ENCODE data around the gene ADARB2.

The ADARB2 gene

DNA sequence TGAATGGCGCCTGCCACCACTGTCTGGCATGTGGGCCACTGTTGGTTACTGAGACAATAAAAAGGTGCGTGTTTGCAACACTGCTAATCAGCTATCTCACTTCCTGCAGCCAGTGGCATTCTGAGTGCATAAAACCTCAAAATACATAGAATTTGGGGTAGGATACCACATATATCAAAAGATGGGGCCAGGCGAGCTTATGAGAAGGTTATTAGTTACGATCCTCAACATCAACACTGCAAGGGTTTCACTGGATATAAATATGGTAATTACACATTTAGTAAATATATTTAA is 480.9 kb downstream of the ADARB2 start:
- Histone ChIP-seq H3K27ac (ENCODE audit: poor library complexity, severe bottlenecking) (no peak overlapping the region), H3K4me3 (ENCODE audit: severe bottlenecking) (no peak overlapping the region), H3K27me3 (ENCODE audit: insufficient read depth, poor library complexity, severe bottlenecking) (no peaks in the 10 kb centered on the region), H3K4me1 (ENCODE audit: insufficient read depth, poor library complexity, severe bottlenecking) (no peaks in the 10 kb centered on the region), H3K36me3 (ENCODE audit: low read depth) (no peaks in the 10 kb centered on the region), H3K9me3 (ENCODE audit: severe bottlenecking) (no peaks in the 10 kb centered on the region)
- ATAC-seq (ENCODE audit: low read depth) (no peak), DNase-seq (ENCODE audit: low spot score) (no peak)
- TF ChIP-seq CTCF (IDR thresholded peaks at IDR 0.05; ENCODE audit: poor library complexity, severe bottlenecking), result no peak

DNA sequence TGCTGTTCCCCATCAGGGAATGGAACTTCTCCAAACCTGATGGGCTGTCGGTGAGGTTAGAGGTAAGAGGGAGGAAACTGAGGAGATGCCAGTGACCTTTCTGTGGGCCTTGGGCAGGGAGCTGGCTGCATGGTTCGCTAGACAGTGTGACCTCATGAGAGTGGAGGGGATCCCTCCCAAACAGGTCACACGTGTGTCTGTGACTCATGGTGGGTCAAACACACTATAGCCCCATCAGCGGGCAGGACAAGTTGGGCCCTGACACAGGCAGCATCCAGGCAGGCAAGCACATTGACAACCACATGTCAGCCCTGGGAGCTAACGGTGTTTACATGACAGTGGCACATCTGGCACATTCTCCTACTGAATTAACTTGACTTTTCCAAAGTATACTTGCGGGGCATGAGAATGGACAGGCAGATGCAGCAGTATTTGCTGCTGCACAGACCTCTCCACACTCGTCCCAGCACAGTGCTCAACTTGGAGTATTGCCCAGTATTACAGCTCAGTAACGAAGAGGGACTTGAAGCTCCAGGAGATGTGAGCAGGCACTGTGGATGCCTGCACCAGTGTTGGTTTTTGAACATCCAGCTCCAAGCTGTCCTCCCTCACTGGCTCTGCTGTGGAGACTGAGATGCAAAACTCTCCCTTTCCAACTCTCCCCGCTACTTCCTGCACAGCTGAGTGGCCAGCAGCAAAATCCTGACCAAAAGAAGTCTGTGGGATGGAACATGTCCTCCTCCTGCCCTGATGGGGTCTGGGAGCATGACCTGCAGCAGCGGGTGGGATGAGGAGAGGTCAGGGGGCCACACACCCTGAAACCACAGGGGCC is 481.5 kb downstream of the ADARB2 start:
- DNase-seq (ENCODE audit: low spot score), result no peak
- Histone ChIP-seq H3K27ac (ENCODE audit: poor library complexity, severe bottlenecking) (no peak overlapping the region), H3K4me3 (ENCODE audit: severe bottlenecking) (no peak overlapping the region), H3K27me3 (ENCODE audit: insufficient read depth, poor library complexity, severe bottlenecking) (no peaks in the 10 kb centered on the region), H3K4me1 (ENCODE audit: insufficient read depth, poor library complexity, severe bottlenecking) (no peaks in the 10 kb centered on the region), H3K36me3 (ENCODE audit: low read depth) (no peaks in the 10 kb centered on the region), H3K9me3 (ENCODE audit: severe bottlenecking) (no peaks in the 10 kb centered on the region)
- no peak for TF ChIP-seq CTCF (IDR thresholded peaks at IDR 0.05; ENCODE audit: poor library complexity, severe bottlenecking)
- no peak for ATAC-seq (ENCODE audit: low read depth)

DNA sequence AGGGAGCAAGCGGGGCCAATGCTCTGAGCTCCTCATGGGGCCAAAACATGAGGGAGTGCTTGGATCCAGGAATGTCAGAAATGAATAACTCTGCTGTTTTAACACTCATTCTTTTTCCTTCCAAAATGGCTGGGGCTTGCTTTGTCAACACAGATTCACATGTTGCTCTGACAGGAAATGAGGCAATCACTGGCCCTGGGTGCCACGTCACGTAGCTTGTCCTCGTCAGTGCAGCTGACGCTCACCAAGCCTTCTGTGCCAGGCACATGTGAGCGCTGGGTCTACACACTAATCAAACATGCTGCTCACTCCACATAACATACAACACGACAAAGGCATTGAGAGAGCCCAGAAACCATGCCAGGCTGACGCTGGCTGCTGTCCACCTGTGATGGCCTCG is 482.2 kb downstream of the ADARB2 start:
- ATAC-seq (ENCODE audit: low read depth), result no peak
- Histone ChIP-seq H3K4me1 (ENCODE audit: insufficient read depth, poor library complexity, severe bottlenecking) (no peaks in the 10 kb centered on the region), H3K27me3 (ENCODE audit: insufficient read depth, poor library complexity, severe bottlenecking) (no peaks in the 10 kb centered on the region), H3K36me3 (ENCODE audit: low read depth) (no peaks in the 10 kb centered on the region), H3K27ac (ENCODE audit: poor library complexity, severe bottlenecking) (no peak overlapping the region), H3K4me3 (ENCODE audit: severe bottlenecking) (no peak overlapping the region), H3K9me3 (ENCODE audit: severe bottlenecking) (no peaks in the 10 kb centered on the region)
- TF ChIP-seq CTCF (IDR thresholded peaks at IDR 0.05; ENCODE audit: poor library complexity, severe bottlenecking), result no peak
- no peak for DNase-seq (ENCODE audit: low spot score)

DNA sequence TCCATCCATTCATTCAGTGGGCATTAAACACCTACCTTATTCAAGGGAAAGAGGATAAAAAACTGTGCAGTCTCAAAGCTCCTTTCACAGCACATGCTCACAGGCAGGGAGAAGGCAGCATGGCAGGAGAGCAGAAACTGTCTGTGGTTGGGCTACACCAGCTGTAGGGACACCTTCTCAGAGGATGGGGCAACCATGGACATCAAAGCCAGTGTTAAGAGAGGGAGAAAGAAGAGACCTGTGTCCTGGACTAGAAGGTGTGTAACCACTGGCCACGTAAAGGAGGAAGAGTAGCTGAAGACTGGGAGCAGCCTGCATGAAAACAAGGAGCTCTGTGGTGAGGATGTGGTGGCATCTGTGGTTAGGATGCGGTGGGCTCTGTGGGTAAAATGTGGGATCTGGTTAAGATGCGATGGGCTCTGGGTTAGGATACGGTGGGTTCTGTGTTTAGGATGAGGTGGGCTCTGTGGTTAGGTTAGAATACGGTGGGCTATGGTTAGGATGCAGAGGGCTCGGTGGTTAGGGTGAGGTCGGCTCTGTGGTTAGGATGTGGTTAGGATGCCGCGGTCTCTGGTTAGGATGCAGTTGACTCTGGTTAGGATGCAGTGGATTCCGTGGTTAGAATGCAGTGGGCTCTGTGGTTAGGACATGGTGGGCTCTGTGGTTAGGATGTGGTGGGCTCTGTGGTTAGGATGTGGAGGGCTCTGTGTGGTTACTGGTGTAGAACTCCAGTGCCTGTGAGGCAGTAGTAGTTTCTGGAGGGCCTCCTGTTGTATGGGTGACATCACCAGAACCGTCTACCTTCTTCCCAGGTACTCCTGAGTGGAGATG is 483.6 kb downstream of the ADARB2 start:
- Histone ChIP-seq H3K4me3 (ENCODE audit: severe bottlenecking) (no peak overlapping the region), H3K4me1 (ENCODE audit: insufficient read depth, poor library complexity, severe bottlenecking) (no peaks in the 10 kb centered on the region), H3K27me3 (ENCODE audit: insufficient read depth, poor library complexity, severe bottlenecking) (no peaks in the 10 kb centered on the region), H3K36me3 (ENCODE audit: low read depth) (no peaks in the 10 kb centered on the region), H3K27ac (ENCODE audit: poor library complexity, severe bottlenecking) (no peak overlapping the region), H3K9me3 (ENCODE audit: severe bottlenecking) (no peaks in the 10 kb centered on the region)
- DNase-seq (ENCODE audit: low spot score) (no peak), ATAC-seq (ENCODE audit: low read depth) (no peak)
- no peak for TF ChIP-seq CTCF (IDR thresholded peaks at IDR 0.05; ENCODE audit: poor library complexity, severe bottlenecking)

- TF ChIP-seq CTCF (IDR thresholded peaks at IDR 0.05; ENCODE audit: poor library complexity, severe bottlenecking), result no peak
- DNase-seq (ENCODE audit: low spot score) (no peak), ATAC-seq (ENCODE audit: low read depth) (no peak)
- Histone ChIP-seq H3K36me3 (ENCODE audit: low read depth) (no peaks in the 10 kb centered on the region), H3K4me3 (ENCODE audit: severe bottlenecking) (no peak overlapping the region), H3K4me1 (ENCODE audit: insufficient read depth, poor library complexity, severe bottlenecking) (no peaks in the 10 kb centered on the region), H3K27me3 (ENCODE audit: insufficient read depth, poor library complexity, severe bottlenecking) (no peaks in the 10 kb centered on the region), H3K9me3 (ENCODE audit: severe bottlenecking) (no peaks in the 10 kb centered on the region), H3K27ac (ENCODE audit: poor library complexity, severe bottlenecking) (no peak overlapping the region)
Observed at GRCh38 chr10:1251769-1252168, 485.6 kb downstream of the ADARB2 start.

Data from RWPE2 (cell line).